Measurements from ENCODE around the gene RAD51B.
"Not testable (repeated sequence)": the region's sequence is repeated elsewhere in the genome, so short reads cannot be mapped to it uniquely, and the experiment has no call there.

RAD51B gene

DNA sequence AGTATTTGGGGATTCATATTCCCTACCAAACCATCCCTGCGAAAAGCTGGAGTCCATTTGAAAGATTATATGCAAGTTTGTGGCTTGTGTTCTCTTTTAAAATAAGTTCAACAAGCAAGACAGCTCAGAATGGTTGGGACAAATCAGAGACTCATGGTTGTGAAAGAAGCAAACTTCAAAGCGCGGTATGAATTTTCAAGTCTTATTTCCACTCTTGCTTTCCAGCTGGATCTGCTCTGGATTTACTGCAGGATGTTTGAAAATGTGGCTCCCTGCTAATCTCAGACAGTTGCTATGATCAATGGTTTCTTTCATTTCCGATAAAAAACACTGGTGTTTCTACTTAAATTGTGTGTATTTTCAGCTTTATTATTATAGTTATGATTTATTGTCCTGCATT, 477.5 kb downstream of the RAD51B start:
- TF ChIP-seq, protein P1, sequence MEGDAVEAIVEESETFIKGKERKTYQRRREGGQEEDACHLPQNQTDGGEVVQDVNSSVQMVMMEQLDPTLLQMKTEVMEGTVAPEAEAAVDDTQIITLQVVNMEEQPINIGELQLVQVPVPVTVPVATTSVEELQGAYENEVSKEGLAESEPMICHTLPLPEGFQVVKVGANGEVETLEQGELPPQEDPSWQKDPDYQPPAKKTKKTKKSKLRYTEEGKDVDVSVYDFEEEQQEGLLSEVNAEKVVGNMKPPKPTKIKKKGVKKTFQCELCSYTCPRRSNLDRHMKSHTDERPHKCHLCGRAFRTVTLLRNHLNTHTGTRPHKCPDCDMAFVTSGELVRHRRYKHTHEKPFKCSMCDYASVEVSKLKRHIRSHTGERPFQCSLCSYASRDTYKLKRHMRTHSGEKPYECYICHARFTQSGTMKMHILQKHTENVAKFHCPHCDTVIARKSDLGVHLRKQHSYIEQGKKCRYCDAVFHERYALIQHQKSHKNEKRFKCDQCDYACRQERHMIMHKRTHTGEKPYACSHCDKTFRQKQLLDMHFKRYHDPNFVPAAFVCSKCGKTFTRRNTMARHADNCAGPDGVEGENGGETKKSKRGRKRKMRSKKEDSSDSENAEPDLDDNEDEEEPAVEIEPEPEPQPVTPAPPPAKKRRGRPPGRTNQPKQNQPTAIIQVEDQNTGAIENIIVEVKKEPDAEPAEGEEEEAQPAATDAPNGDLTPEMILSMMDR (IDR thresholded peaks at IDR 0.05; ENCODE audit: unreplicated experiment in 3 of 3) = no peak
- Mint-ChIP-seq H3K4me3 (no peak overlapping the region), H3K27ac (peak overlapping the region; percentile 96 to 98 (median 96)), H3K36me3 (ENCODE audit: low read depth) (peaks cover 25% of the 10 kb centered on the region), H3K27me3 (ENCODE audit: low read depth) (no peaks in the 10 kb centered on the region), H3K9me3 (peaks cover 17% of the 10 kb centered on the region), H3K4me1 (peaks cover 78% of the 10 kb centered on the region)

DNA sequence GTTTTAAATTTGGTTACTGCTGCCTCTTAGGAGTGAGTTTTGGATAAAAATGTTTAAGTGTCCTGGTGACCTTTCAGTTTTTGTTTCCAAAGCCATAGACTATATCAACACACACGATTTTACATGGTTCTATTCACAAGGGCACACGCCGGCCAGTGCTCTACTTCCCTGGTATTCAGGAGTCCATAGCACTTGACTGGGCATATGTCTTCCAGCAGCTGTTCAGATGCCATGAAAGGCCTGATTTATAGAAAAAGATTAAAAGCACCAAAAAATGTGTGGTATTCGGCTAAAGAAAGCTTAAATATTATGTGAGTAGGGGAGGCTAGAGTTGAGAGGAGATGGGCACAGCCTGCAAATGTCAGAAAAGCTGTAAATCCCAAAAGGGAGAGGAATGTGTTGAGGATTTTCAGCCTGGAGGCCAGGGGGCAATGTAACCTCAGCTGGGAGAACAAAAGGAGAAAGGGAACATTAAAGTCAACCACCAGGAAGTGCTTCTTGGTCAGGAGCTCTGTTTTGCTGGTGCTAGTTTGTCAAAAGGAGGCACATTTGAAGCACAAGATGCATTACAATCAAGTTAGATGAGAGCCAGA, 478.4 kb downstream of the RAD51B start:
- TF ChIP-seq, protein P1 (IDR thresholded peaks at IDR 0.05; ENCODE audit: unreplicated experiment in 3 of 3) = peak in 2 of 3 experiments; percentile 24 to 45
- H3K9me3 Mint-ChIP-seq = peaks cover 25% of the 10 kb centered on the region
- H3K4me3 Mint-ChIP-seq = peak overlapping the region in 1 of 3 experiments; percentile 0
- H3K4me1 Mint-ChIP-seq = peaks cover 73% of the 10 kb centered on the region
- H3K36me3 Mint-ChIP-seq (ENCODE audit: low read depth) = peaks cover 33% of the 10 kb centered on the region
- no peaks in the 10 kb centered on the region for H3K27me3 Mint-ChIP-seq (ENCODE audit: low read depth)
- peak overlapping the region; percentile 96 to 98 (median 96) for H3K27ac Mint-ChIP-seq

DNA sequence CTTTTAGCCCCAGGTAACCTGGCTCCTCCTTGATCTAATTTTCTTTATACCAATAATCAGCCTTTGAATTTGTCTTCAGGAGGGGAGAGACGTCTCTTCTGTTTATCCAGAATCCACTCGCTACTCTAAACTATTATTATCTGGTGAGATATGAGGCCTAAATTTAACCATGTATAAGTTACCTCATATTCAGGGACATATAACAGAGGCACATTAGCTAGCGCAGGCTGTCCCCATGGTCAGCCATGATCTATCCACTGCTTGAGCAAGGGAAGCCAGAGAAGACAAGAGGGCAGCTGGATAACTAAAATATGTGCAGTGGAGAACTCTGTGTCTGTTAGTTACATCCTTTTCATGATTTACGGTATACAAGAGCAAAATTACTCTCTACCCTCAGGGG, 481.0 kb downstream of the RAD51B start:
- Mint-ChIP-seq H3K4me1 (peaks cover 60% of the 10 kb centered on the region), H3K27me3 (ENCODE audit: low read depth) (no peaks in the 10 kb centered on the region), H3K4me3 (no peak overlapping the region), H3K9me3 (peaks cover 26% of the 10 kb centered on the region), H3K36me3 (ENCODE audit: low read depth) (peaks cover 33% of the 10 kb centered on the region), H3K27ac (peak overlapping the region; percentile 87 to 96 (median 94))
- TF ChIP-seq, protein P1 (IDR thresholded peaks at IDR 0.05; ENCODE audit: unreplicated experiment in 3 of 3) = no peak

DNA sequence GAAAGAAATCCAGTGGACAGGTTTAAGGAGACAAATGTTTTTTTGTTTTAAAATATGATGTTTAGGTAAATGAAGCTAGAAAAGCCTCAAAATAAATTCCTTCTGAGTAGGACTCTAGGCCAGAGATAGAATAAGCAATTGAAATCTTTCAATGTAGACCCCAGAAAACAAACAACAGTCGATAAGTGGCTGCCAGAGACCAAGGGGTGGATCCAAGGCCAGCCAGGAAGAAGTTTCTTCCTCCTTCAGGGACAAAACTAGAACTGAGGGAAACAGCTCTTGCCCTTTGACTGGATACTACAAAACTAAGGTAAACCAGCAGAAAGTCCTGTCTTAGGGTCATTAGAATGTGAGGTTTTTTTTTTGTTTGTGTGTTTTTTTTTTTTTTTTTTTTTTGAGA, 481.6 kb downstream of the RAD51B start:
- Mint-ChIP-seq H3K27ac (peak overlapping the region; percentile 87 to 96 (median 94)), H3K36me3 (ENCODE audit: low read depth) (peaks cover 33% of the 10 kb centered on the region), H3K4me3 (no peak overlapping the region), H3K27me3 (ENCODE audit: low read depth) (no peaks in the 10 kb centered on the region), H3K9me3 (peaks cover 26% of the 10 kb centered on the region), H3K4me1 (peaks cover 55% of the 10 kb centered on the region)
- TF ChIP-seq, protein P1 (IDR thresholded peaks at IDR 0.05; ENCODE audit: unreplicated experiment in 3 of 3) = no peak

DNA sequence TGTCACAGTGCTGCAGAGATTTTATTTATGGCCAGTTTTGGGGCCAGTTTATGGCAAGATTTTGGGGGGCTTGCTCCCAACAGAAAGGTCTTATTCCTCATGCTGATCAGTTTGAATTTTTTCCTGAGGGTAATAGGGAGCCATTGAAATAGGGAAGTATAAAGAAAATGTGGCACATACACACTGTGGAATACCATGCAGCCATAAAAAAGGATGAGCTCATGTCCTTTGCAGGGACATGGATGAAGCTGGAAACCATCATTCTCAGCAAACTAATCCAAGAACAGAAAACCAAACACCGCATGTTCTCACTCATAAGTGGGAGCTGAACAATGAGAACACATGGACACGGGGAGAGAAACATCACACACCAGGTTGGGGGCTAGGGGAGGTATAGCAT, 483.4 kb downstream of the RAD51B start:
- not testable (repeated sequence) for H3K27me3 Mint-ChIP-seq (ENCODE audit: low read depth); H3K4me3 Mint-ChIP-seq
- Mint-ChIP-seq H3K36me3 (ENCODE audit: low read depth) (peaks cover 31% of the 10 kb centered on the region), H3K4me1 (peaks cover 55% of the 10 kb centered on the region), H3K9me3 (peaks cover 24% of the 10 kb centered on the region), H3K27ac (peak overlapping the region in 2 of 3 experiments; percentile 56 to 66)

DNA sequence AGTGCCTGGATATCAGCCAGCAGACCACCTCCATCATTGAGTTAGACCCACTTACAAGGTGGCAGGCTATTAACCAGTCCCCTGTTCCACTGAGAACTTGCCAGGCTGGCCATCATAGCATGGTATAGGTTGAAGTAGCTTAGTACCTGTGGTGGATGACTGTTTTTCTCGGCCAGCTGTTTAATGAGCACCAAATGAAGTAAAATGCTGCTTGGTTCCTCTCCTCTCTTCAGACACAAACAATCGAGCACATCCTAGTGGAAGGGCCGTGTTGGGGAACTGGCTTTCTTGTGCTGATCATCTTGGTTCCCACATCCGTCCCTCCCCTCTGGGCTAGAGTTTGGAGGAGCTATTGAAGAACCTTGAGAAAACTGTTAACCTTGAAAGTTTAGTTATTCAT, 486.2 kb downstream of the RAD51B start:
- Mint-ChIP-seq H3K27me3 (ENCODE audit: low read depth) (no peaks in the 10 kb centered on the region), H3K36me3 (ENCODE audit: low read depth) (peaks cover 17% of the 10 kb centered on the region), H3K27ac (peak overlapping the region; percentile 57 to 98 (median 82)), H3K9me3 (peaks cover 14% of the 10 kb centered on the region), H3K4me3 (no peak overlapping the region), H3K4me1 (peaks cover 62% of the 10 kb centered on the region)
- TF ChIP-seq, protein P1 (IDR thresholded peaks at IDR 0.05; ENCODE audit: unreplicated experiment in 3 of 3) = no peak

Measured in nephron (organoid).